Stimulated activated CD4-positive, alpha-beta T cell treated with anti-CD3 and anti-CD28 coated beads, Interleukin-1b, Interleukin-23, amount 100 ng/mL, for 4 hours (primary cell): ENCODE data around the gene IFNG-AS1.

Experiments
- DNase-seq, 2 donors: peaks; one replicate each; pipeline ENCODE4 v3.0.0-alpha.2; 2020; ENCODE audit warnings: low read depth in 2 of 2

The IFNG-AS1 gene

GRCh38 chr12:67989184-67989920 lies at the start of gene IFNG-AS1:
IFNG-AS1 (plus strand) TSS chr12:67989447.
- DNase-seq = no peak

GRCh38 chr12:67939611-67940010 lies 49.6 kb upstream of the IFNG-AS1 start:
- no peak for DNase-seq

- no peak for DNase-seq
Measured at GRCh38 chr12:67940780-67941243, 48.4 kb upstream of the IFNG-AS1 start.

GRCh38 chr12:67942724-67943123 lies 46.5 kb upstream of the IFNG-AS1 start:
- no peak for DNase-seq

- DNase-seq = peak; percentile 27 to 68
Measured at GRCh38 chr12:67943141-67943892, 45.9 kb upstream of the IFNG-AS1 start.

- no peak for DNase-seq
Measured at GRCh38 chr12:67944093-67944492, 45.2 kb upstream of the IFNG-AS1 start.

GRCh38 chr12:67952787-67953186 lies 36.5 kb upstream of the IFNG-AS1 start:
- no peak for DNase-seq

- DNase-seq = no peak
Measured at GRCh38 chr12:67957383-67957782, 31.9 kb upstream of the IFNG-AS1 start.

GRCh38 chr12:67958187-67958586 lies 31.1 kb upstream of the IFNG-AS1 start:
- no peak for DNase-seq

GRCh38 chr12:67964456-67964855 lies 24.8 kb upstream of the IFNG-AS1 start:
- DNase-seq = no peak

- no peak for DNase-seq
Measured at GRCh38 chr12:67966560-67966959, 22.7 kb upstream of the IFNG-AS1 start.

GRCh38 chr12:67968321-67968720 lies 20.9 kb upstream of the IFNG-AS1 start:
- DNase-seq = no peak

- DNase-seq = no peak
Measured at GRCh38 chr12:67968725-67969124, 20.5 kb upstream of the IFNG-AS1 start.

- DNase-seq = no peak
Measured at GRCh38 chr12:67969134-67969802, 20.0 kb upstream of the IFNG-AS1 start.

GRCh38 chr12:67977668-67978067 lies 11.6 kb upstream of the IFNG-AS1 start:
- DNase-seq = no peak

- DNase-seq = no peak
Measured at GRCh38 chr12:67980391-67980790, 8.9 kb upstream of the IFNG-AS1 start.

- no peak for DNase-seq
Measured at GRCh38 chr12:67981287-67982162, 7.7 kb upstream of the IFNG-AS1 start.

GRCh38 chr12:67982164-67982563 lies 7.1 kb upstream of the IFNG-AS1 start:
- DNase-seq = no peak

- no peak for DNase-seq
Measured at GRCh38 chr12:67986632-67987031, 2.6 kb upstream of the IFNG-AS1 start.

GRCh38 chr12:67988601-67989021 lies 636 bp upstream of the IFNG-AS1 start:
- DNase-seq = no peak

GRCh38 chr12:67991158-67991557 lies 1.9 kb downstream of the IFNG-AS1 start:
- peak; percentile 9 to 12 for DNase-seq
